Neural crest cell (in vitro differentiated cells): ENCODE measurements around the gene SOD1. TPM values are rescaled to one million over a fixed set of nuclear protein-coding genes. Genes with fewer than 3 reads are reported as not detected.
"Not testable (repeated sequence)": the region's sequence is repeated elsewhere in the genome, so short reads cannot be mapped to it uniquely, and the experiment has no call there.

Experiments
- DNase-seq: peaks from one replicate; pipeline ENCODE4 v3.0.0; 2021; ENCODE audit warnings: low read depth, mixed read lengths, low spot score
- H3K27ac Mint-ChIP-seq: one replicate; pipeline ENCODE4 v1.8.0; 2021; ENCODE audit warnings: mild to moderate bottlenecking, mixed read lengths; ENCODE audit not compliant: unreplicated experiment
- H3K27me3 Mint-ChIP-seq: 2 replicates; pipeline ENCODE4 v1.8.0; 2021; ENCODE audit warnings: low read depth, mild to moderate bottlenecking, mixed read lengths
- H3K36me3 Mint-ChIP-seq: 2 replicates; pipeline ENCODE4 v1.8.0; 2021; ENCODE audit warnings: low read depth, mild to moderate bottlenecking, mixed read lengths
- H3K4me1 Mint-ChIP-seq: 2 replicates; pipeline ENCODE4 v1.8.0; 2021; ENCODE audit warnings: mixed read lengths
- H3K4me3 Mint-ChIP-seq: one replicate; pipeline ENCODE4 v1.8.0; 2021; ENCODE audit warnings: mild to moderate bottlenecking, mixed read lengths
- H3K9me3 Mint-ChIP-seq: 2 replicates; pipeline ENCODE4 v1.8.0; 2021; ENCODE audit warnings: mixed read lengths
- total RNA-seq: library from RNA; stranded (reverse); gene quantifications from 2 replicates; pipeline ENCODE4 v1.2.1, GENCODE V29; 2021
- TF ChIP-seq, protein P1 (sequence below): fragments of 200-600 bp; sonication (generic); conservative IDR thresholded peaks from 2 replicates; pipeline ENCODE4 v1.5.0; 2021; ENCODE audit warnings: antibody characterized with exemption, mild to moderate bottlenecking

SOD1 gene
- total RNA-seq, 1 donor from 2014 or later, result 241 TPM

DNA sequence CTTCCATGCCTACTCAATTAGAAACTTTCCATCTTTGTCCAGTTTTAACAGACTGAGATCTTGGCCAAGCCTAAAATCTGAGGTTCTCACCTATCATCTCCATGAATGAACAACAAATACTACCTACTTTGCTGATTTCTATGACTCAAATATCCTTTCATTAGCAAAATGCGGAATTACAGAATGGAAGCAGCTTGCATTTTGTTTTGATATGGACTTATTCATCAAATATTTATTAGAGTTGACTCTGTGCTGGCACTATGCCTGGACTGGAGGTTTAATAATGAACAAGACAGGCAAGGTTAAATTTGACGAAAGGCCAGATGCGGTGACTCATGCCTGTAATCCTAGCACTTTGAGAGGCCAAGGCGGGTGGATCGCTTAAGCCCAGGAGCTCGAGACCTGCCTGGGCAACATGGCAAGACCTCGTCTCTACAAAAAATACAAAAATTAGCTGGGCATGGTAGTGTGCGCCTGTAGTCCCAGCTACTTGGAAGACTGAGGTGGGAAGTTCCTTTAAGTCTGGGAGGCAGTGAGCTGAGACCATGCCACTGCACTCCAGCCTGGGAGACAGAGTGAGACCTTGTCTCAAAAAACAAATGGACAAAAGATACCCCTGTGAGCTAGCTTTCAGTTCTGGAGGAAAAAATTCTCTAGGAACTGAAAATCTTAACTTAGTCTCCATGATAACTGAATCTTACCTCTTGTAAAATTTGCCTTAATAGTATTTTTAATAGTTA is 29.4 kb upstream of the SOD1 start:
- Mint-ChIP-seq H3K4me1 (no peaks in the 10 kb centered on the region), H3K36me3 (no peaks in the 10 kb centered on the region), H3K9me3 (peaks cover 6% of the 10 kb centered on the region), H3K4me3 (no peak overlapping the region), H3K27me3 (no peaks in the 10 kb centered on the region), H3K27ac (no peak overlapping the region)
- TF ChIP-seq, protein P1, sequence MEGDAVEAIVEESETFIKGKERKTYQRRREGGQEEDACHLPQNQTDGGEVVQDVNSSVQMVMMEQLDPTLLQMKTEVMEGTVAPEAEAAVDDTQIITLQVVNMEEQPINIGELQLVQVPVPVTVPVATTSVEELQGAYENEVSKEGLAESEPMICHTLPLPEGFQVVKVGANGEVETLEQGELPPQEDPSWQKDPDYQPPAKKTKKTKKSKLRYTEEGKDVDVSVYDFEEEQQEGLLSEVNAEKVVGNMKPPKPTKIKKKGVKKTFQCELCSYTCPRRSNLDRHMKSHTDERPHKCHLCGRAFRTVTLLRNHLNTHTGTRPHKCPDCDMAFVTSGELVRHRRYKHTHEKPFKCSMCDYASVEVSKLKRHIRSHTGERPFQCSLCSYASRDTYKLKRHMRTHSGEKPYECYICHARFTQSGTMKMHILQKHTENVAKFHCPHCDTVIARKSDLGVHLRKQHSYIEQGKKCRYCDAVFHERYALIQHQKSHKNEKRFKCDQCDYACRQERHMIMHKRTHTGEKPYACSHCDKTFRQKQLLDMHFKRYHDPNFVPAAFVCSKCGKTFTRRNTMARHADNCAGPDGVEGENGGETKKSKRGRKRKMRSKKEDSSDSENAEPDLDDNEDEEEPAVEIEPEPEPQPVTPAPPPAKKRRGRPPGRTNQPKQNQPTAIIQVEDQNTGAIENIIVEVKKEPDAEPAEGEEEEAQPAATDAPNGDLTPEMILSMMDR, result no peak
- DNase-seq, result no peak

DNA sequence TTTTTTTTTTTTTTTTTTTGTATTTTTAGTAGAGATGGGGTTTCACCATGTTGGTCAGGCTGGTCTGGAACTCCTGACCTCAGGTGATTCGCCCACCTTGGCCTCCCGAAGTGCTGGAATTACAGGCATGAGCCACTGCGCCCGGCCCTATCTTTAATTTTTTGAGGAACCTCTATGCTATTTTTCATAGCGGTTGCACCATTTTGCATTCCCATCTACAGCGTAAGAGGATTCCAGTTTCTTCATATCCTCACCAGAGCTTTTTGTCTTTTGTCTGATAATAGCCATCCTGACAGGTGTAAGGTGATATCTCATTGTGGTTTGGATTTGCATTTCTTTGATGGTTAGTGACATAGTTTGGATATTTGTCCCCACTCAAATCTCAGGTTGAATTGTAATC is 27.6 kb upstream of the SOD1 start:
- H3K36me3 Mint-ChIP-seq, H3K4me3 Mint-ChIP-seq, H3K27me3 Mint-ChIP-seq, H3K27ac Mint-ChIP-seq, H3K9me3 Mint-ChIP-seq, H3K4me1 Mint-ChIP-seq, DNase-seq: not testable (repeated sequence)

DNA sequence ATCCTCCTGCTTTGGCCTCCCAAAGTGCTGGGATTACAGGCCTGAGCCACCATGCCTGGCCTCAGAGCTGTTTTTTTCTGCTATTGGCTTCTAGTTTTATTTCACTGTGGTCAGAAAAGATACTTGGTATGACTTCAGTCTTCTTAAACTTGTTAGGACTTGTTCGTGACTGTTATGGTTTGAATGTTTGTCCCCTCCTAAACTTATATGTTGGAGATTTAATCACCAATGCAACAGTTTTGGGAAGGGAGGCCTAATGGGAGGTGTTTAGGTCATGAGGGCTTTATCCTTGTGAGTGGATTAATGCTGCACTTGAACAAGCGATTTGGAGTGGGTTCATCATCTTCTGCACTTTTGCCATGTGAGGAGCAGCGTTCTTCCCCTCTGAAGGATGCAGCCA is 24.5 kb upstream of the SOD1 start:
- DNase-seq, result no peak
- no peaks in the 10 kb centered on the region for H3K27me3 Mint-ChIP-seq
- no peak overlapping the region for H3K4me3 Mint-ChIP-seq
- peaks cover 7% of the 10 kb centered on the region for H3K9me3 Mint-ChIP-seq
- H3K27ac Mint-ChIP-seq, result no peak overlapping the region
- TF ChIP-seq, protein P1, result no peak
- no peaks in the 10 kb centered on the region for H3K4me1 Mint-ChIP-seq
- H3K36me3 Mint-ChIP-seq, result peaks cover 4% of the 10 kb centered on the region

DNA sequence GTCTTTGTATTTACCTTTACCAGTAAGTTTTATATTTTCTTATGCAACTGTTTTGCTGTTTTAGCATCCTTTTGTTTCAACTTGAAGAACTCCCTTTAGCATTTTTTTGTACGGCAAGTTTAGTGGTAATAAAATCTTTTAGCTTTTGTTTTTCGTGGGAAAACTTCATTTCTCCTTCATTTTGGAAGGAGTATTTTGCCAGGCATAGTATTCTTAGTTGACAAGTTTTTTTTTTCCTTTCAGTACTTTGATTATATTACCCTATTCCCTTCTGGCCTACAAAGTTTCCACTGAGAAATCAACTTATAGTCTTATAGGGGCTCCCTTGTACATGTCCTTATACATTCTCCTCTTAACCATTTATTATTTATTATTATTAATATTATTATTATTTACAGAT is 22.6 kb upstream of the SOD1 start:
- Mint-ChIP-seq H3K27ac (no peak overlapping the region), H3K9me3 (peaks cover 9% of the 10 kb centered on the region), H3K36me3 (peaks cover 4% of the 10 kb centered on the region), H3K4me1 (no peaks in the 10 kb centered on the region), H3K27me3 (no peaks in the 10 kb centered on the region), H3K4me3 (no peak overlapping the region)
- no peak for DNase-seq
- TF ChIP-seq, protein P1, result no peak

- H3K27ac Mint-ChIP-seq, result no peak overlapping the region
- H3K4me3 Mint-ChIP-seq, result no peak overlapping the region
- no peaks in the 10 kb centered on the region for H3K27me3 Mint-ChIP-seq
- peaks cover 6% of the 10 kb centered on the region for H3K9me3 Mint-ChIP-seq
- peaks cover 4% of the 10 kb centered on the region for H3K4me1 Mint-ChIP-seq
- DNase-seq, result no peak
- TF ChIP-seq, protein P1, result no peak
- H3K36me3 Mint-ChIP-seq, result peaks cover 4% of the 10 kb centered on the region
These were observed 18.0 kb upstream of the SOD1 start for GRCh38 chr21:31641416-31641922.

- Mint-ChIP-seq H3K36me3 (no peaks in the 10 kb centered on the region), H3K4me1 (peaks cover 4% of the 10 kb centered on the region), H3K27me3 (no peaks in the 10 kb centered on the region), H3K4me3 (no peak overlapping the region), H3K9me3 (peaks cover 2% of the 10 kb centered on the region), H3K27ac (no peak overlapping the region)
- no peak for DNase-seq
- TF ChIP-seq, protein P1, result no peak
These were observed 14.8 kb upstream of the SOD1 start for GRCh38 chr21:31644643-31645042.
